GM12872 (cell line): ENCODE measurements around the gene BBS5.

Experiments
- CTCF ChIP-seq: IDR thresholded peaks from 3 replicates; pipeline ENCODE4 v1.5.1; 2011; ENCODE audit warnings: low read depth, mild to moderate bottlenecking, low read length, moderate library complexity; ENCODE audit not compliant: insufficient read depth

The BBS5 gene

GRCh38 chr2:169493360-169493759 is 14.1 kb downstream of the BBS5 start:
- no peak for TF ChIP-seq CTCF

- no peak for TF ChIP-seq CTCF
Measured at GRCh38 chr2:169495310-169495928, 16.1 kb downstream of the BBS5 start.

GRCh38 chr2:169504651-169505050 is 25.4 kb downstream of the BBS5 start:
- TF ChIP-seq CTCF, result no peak

- TF ChIP-seq CTCF, result no peak
Measured at GRCh38 chr2:169507698-169508097, 28.4 kb downstream of the BBS5 start.

- no peak for TF ChIP-seq CTCF
Measured at GRCh38 chr2:169509298-169509885, 30.1 kb downstream of the BBS5 start, which contains the start of gene KLHL41. KLHL41 (plus strand) TSS chr2:169509702; CDS start chr2:169509779, 77 bp downstream.

- TF ChIP-seq CTCF, result no peak
Measured at GRCh38 chr2:169509955-169510354, 30.7 kb downstream of the BBS5 start.

GRCh38 chr2:169510496-169510895 is 31.2 kb downstream of the BBS5 start:
- no peak for TF ChIP-seq CTCF
